Stimulated activated CD4-positive, alpha-beta T cell treated with anti-CD3 and anti-CD28 coated beads, TNF-alpha, amount 100 ng/mL, for 24 hours (primary cell): ENCODE data around the gene SPINK8.
"Not testable (repeated sequence)": the region's sequence is repeated elsewhere in the genome, so short reads cannot be mapped to it uniquely, and the experiment has no call there.

Experiments used
- DNase-seq, 3 experiments: peaks; one replicate each; pipeline ENCODE4 v3.0.0-alpha.2; 2020; ENCODE audit warnings: low read depth in 3 of 3

The SPINK8 gene

GRCh38 chr3:48278884-48279559 is 54.4 kb downstream of the SPINK8 start:
- DNase-seq, result no peak

GRCh38 chr3:48276911-48277641 is 56.4 kb downstream of the SPINK8 start:
- DNase-seq, result no peak

GRCh38 chr3:48275287-48276027 is 58.0 kb downstream of the SPINK8 start:
- no peak for DNase-seq

- no peak for DNase-seq
These were observed 59.0 kb downstream of the SPINK8 start for GRCh38 chr3:48274452-48274851.

GRCh38 chr3:48273594-48274211 is 59.8 kb downstream of the SPINK8 start:
- DNase-seq, result peak; percentile 23 to 31 (median 24)

GRCh38 chr3:48271763-48272498 is 61.5 kb downstream of the SPINK8 start:
- no peak for DNase-seq

- not testable (repeated sequence) for DNase-seq
These were observed 62.2 kb downstream of the SPINK8 start for GRCh38 chr3:48271223-48271622.

GRCh38 chr3:48270306-48270705 is 63.2 kb downstream of the SPINK8 start:
- DNase-seq, result no peak

GRCh38 chr3:48269592-48269991 is 63.9 kb downstream of the SPINK8 start:
- no peak for DNase-seq

GRCh38 chr3:48268936-48269561 is 64.4 kb downstream of the SPINK8 start:
- DNase-seq, result peak; percentile 28 to 67 (median 40)

GRCh38 chr3:48268381-48268935 is 65.0 kb downstream of the SPINK8 start:
- DNase-seq, result peak; percentile 70 to 87 (median 80)

- DNase-seq, result no peak
These were observed 65.7 kb downstream of the SPINK8 start for GRCh38 chr3:48267782-48268181.

- no peak for DNase-seq
These were observed 74.9 kb downstream of the SPINK8 start for GRCh38 chr3:48258530-48258929.
